Measurements from ENCODE around the gene VTN.
A peak's percentile ranks its signal among the peaks of the same experiment; 100 is the strongest.

The VTN gene, protein sequence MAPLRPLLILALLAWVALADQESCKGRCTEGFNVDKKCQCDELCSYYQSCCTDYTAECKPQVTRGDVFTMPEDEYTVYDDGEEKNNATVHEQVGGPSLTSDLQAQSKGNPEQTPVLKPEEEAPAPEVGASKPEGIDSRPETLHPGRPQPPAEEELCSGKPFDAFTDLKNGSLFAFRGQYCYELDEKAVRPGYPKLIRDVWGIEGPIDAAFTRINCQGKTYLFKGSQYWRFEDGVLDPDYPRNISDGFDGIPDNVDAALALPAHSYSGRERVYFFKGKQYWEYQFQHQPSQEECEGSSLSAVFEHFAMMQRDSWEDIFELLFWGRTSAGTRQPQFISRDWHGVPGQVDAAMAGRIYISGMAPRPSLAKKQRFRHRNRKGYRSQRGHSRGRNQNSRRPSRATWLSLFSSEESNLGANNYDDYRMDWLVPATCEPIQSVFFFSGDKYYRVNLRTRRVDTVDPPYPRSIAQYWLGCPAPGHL

DNA sequence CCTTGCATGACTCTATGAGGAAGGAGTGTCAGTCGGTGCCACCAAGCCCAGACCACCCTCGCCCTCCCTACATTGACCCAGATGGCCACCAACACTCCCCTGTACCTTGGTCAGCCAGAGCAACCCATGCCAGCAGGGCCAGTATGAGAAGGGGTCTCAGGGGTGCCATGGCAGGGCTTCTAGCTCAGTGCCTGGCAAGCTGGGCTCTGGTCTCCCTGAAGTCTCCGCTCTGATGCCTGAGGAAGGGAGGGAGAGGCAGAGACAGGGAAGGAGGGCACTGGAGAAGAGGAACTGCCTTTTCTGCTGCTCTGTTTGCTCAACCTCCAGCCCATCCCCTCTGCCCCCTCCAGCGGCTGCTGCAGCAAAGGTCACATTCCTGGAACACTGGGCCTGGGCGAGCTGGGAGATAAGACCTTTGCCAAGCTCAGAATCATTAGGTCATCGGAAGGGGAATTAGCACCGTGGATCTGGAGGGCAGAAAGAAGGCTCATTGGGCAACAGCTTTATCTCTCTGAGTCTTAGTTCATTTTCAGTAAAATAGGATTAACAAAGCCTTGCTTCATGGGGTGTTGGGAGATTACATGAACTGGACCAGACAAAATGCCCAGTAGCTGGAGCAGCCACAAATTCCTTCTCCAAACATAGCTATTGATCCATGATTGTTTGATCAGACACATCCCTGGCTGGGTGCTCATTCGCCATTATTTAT lies at the start of gene VTN:
Gene VTN (minus strand): TSS at position 273 of the 709 bp plus-strand sequence. CDS start 104 bp downstream, at position 169.
- peak; percentile 29 for DNase-seq (ENCODE audit: low spot score)

DNA sequence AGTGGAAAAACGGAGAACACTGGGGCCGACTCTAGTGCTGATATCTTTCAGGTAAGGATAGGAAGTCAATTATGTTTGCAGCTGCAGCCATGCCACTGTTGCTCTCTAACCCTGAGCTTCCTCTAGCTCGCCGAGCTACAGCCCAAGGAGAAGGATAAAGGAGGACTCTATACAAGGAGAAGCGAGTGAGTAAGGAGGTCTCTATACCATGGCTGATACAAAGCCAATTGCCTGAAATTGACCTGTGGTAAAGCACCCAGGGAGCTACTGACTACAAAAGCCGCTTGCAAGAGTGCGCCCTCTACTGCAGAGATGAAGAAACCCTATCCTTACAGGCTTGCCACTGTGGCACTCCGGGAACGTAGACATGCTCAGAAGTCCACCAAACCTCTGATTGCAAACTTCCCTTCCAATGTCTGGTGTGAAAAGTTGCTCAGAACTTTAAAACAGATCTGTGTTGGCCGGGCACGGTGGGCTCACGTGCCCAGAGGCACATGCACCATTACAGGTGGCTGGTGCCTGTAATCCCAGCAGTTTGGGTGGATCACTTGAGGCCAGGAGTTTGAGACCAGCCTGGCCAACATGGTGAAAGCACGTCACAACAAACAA lies 46.7 kb upstream of the VTN start:
- DNase-seq (ENCODE audit: low spot score) = peak; percentile 57

GRCh38 chr17:28415886-28416285 lies 45.8 kb upstream of the VTN start:
- no peak for DNase-seq (ENCODE audit: low spot score)

DNA sequence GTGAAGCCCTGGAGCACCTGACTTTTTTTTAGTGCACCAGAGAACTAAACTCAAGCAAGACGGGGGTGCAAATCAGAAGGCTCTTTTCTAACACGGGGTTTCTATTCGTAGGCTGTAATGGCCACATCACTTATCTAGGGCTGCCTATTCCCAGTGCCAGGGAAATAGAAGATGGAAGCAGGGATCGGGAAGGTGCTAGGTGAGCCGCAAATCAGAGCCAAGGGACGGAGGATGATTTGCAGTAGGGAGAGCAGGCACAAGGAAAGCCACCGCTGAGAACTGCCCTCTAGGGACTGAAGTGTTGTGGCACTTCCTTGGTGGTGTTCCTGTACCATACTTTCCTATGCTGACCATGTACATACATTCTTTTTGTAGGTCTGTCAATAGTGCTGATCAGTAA lies 43.7 kb upstream of the VTN start:
- DNase-seq (ENCODE audit: low spot score) = no peak

GRCh38 chr17:28412099-28412498 lies 42.0 kb upstream of the VTN start:
- no peak for DNase-seq (ENCODE audit: low spot score)

DNA sequence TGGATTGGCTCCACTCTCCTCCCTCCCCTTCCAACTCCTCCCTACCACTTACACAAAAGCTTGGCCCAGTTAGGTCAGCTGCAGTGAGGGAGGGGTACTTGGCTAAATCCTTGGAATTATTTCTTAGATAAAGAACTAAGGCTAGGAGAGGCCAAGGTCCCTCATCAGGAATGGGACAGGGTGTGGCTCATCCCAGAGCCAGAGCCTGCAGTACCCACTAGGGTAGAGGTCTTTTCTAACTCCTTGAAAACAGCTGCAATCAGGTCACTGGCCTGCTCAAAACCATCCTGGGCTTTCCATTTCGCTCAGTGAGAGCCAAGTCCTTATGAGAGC lies 37.8 kb upstream of the VTN start:
- DNase-seq (ENCODE audit: low spot score) = no peak

GRCh38 chr17:28407130-28407973 lies 37.2 kb upstream of the VTN start:
- DNase-seq (ENCODE audit: low spot score) = no peak

GRCh38 chr17:28406473-28406814 lies 36.3 kb upstream of the VTN start:
- no peak for DNase-seq (ENCODE audit: low spot score)

DNA sequence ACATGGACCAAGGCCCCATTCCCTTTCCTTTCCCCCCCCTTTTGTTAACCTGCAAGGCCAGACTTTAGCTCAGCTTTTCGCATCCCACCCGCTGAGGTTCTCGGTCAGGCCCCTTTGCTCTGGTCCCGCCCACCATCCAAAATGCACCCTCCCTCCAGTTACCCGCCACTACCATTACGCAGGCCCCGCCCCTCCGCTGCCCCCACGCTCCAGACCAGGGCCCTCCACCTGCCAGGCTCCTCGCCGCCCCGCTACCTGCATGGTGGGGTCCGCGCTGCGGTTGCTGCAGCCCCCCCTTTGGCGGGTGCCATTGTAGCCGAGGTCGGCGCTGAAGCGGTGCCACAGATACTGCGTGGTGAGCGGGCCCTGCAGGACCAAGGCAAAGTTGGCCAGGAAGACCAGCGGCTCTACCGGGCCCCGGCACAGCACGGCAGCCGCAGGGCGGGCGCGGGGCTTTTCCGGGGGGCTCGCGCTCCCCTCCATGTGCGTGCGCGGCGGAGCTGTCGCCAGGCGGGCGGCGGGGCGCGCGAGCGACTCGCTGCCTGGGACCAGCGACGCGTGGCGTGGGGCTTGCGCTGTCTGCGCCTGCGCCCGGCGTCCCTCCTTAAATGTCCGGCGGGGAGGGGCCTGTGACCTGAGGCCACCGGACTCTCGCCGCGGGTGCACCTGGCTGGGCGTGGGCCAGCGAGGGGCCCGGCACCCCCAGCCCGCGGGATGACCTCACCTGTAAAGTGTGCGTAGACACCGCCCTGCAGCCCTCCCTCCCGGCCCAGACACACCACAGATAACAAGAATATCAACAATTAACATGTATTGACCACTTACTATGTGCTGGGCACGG lies 35.7 kb upstream of the VTN start, which contains the start of gene SLC46A1:
Gene SLC46A1 (minus strand): TSS at position 581 of the 841 bp plus-strand sequence. CDS start 98 bp downstream, at position 483.
- peak; percentile 43 for DNase-seq (ENCODE audit: low spot score)

DNA sequence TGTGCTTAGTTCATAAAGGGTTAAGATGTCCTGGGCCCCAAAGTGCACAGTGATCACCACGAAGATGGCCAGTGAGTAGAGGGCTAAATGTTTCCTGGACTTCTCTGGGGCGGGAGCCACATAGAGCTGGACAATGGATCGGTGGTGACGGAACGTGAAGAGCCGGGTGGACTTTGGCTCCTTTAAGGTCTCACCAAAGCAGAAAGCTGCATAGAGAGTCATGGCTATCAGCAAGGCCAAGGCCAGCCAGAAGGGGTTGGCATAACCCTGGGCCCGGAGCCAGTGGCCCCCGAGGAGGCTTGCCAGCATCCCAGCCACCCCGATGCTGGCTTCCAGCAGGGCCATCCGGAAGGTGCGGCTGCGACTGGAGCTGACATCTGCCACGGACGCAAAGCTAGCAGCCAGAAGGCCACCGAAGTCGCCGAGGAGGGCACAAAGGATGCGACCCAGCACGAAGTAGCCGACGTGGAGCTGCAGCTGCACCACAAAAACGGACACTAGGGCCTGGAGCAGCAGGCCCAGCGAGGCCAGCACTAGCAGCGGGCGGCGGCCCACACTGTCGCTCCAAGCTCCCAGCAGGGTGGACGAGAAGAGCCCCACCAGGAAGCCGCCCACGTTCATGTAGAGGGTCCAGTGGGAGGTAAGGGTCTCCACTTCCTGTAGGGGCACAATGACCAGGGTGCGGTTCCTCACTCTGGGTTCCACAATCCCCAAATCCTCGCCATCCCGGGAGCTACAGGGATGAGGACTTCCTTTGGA lies 34.9 kb upstream of the VTN start:
- no peak for DNase-seq (ENCODE audit: low spot score)

DNA sequence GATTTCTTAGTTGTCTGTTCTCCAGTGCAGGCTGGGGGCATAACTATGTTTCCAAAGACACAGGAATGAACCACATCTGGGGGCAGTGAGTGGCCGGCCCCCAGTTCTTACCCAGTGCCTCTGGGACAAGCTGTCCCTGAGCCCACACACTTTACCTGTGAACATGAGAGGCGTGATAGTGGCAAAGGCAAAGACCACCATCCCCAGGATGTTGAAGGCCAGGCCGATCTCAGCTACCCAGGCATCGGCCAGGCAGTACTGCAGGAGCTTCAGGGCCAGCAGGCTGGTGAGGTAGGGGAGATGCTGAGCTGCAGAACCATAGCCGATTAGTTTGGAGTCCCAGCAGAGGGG lies 34.3 kb upstream of the VTN start:
- no peak for DNase-seq (ENCODE audit: low spot score)

GRCh38 chr17:28404007-28404406 lies 33.9 kb upstream of the VTN start:
- no peak for DNase-seq (ENCODE audit: low spot score)

DNA sequence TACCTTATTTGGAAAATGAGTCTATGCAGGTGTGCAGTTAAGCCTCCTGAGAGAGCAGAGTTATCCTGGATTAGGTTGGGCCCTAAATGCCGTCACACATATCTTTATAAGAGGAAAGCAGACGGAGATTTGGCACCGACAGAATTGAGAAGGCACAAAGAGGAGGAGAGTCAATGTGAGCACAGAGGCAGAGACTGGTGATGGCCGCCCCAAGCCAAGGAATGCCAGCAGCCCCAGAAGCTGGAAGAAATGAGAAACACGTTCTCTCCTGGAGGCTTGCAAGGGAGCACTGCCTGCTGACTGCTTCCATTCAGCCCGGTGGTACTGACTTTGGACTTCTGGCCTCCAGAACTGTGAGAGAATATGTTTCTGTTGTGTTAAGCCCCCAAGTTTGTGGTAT lies 32.7 kb upstream of the VTN start:
- no peak for DNase-seq (ENCODE audit: low spot score)

DNA sequence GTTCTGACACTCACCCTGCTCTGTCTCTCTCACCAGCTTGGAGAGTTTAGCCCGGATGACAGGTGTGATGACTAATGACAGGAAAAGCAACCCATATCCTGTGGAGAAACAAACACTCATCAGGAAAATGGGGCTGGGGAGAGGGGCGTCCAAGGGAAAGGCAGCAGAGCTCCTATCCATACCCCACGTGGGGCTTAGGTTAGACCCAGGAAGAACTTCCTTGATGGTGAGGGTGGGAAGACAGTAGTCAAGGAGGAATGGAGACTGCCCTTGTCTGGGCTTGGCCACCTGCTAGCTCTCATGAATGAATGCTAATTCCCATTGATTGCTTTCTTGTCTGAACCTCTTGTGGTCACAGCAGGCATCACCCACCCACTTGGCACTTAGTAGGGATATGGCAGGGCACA lies 32.1 kb upstream of the VTN start:
- no peak for DNase-seq (ENCODE audit: low spot score)

GRCh38 chr17:28399808-28400207 lies 29.7 kb upstream of the VTN start:
- DNase-seq (ENCODE audit: low spot score) = no peak

GRCh38 chr17:28398280-28398981 lies 28.3 kb upstream of the VTN start:
- no peak for DNase-seq (ENCODE audit: low spot score)

DNA sequence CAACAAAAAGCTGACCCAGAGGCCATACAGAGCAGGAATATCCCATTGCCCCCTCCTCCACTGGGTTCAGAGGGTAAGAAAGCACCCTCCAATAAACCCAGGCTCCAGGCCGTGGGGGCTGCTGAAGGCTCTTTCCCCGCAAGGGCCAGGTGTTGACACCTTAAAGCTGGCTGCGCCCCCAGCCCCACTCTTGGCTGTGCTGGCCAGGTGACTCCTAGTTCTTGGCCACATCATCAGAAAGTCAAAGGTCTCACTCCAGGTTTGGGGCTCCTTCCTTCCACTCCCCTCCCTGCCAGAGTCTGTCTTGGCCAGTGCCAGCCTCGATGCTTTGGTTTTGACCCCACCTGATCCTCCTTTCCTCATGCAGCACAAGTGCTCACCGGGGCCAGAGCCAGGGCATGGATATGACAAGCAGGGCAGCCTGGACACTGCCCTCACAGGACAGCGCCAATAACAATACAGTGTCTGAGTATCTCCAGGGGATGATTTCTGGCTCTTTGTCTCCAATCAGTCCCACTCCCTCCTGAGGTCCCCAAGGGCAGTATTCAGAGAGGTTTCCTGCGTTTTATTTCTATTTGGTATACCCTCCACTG lies 27.7 kb upstream of the VTN start:
- no peak for DNase-seq (ENCODE audit: low spot score)

GRCh38 chr17:28397275-28397674 lies 27.2 kb upstream of the VTN start:
- DNase-seq (ENCODE audit: low spot score) = no peak

DNA sequence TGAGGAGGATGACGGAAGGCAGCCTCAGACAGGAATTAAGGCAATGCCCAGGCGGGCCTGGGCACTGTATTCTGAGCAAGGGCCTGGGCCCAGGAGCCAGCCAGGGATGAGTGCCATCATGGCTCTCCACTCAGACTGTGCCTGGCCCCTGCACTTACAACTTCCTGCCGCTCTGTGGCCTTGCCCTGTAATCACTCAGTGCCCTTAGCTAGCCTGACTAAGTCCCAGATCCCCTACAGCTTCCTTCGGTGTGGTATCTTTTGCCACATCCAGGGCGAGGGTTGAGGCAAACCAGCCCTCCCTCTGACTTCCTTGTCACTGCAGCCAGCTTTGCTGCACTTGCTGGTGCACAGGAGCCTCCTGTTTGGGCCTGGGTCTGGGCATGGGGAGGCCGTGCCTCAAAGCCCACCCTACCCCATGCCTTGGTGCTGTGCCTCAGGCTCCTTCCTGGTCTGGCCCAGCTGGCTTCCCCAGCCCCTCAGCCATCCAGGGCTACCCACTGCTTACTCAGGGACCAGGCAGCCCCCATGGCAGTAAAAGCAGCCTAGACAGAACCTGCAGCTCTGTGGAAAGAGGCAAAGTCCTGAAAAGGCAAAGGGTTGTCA lies 26.6 kb upstream of the VTN start:
- DNase-seq (ENCODE audit: low spot score) = no peak

Data from COLO829 (cell line).